ENCODE data around the gene SON. TPM values are rescaled to one million over a fixed set of nuclear protein-coding genes. Genes with fewer than 3 reads are reported as not detected.

The SON gene
- total and polyA plus RNA-seq, 2 of the 13 experiments (the other 11 are each of a cell fraction or from before 2014, with no cell fraction given) = 61.3 to 78.3 TPM

DNA sequence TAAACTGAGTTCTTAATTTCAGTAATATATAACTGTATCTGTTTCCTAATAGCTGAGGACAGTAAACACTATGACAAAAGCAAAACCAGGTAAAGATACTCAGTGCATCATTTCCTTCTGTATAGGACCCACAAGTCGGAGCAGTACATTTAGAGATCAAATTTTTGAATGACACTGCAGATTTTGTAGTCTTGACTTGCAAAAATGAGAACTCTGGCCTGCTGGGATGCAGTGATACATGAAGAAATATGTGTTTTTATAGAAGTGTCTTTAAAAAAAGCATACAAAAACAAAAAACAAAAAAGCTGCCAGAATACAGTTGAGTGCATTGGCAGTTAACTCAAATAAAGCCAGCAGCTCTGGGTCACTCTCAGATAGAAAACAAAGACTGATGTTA, 19.9 kb upstream of the SON start (continued):
- TF ChIP-seq, protein P1, sequence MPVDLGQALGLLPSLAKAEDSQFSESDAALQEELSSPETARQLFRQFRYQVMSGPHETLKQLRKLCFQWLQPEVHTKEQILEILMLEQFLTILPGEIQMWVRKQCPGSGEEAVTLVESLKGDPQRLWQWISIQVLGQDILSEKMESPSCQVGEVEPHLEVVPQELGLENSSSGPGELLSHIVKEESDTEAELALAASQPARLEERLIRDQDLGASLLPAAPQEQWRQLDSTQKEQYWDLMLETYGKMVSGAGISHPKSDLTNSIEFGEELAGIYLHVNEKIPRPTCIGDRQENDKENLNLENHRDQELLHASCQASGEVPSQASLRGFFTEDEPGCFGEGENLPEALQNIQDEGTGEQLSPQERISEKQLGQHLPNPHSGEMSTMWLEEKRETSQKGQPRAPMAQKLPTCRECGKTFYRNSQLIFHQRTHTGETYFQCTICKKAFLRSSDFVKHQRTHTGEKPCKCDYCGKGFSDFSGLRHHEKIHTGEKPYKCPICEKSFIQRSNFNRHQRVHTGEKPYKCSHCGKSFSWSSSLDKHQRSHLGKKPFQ (CRISPR knock-in tag; IDR thresholded peaks at IDR 0.05; ENCODE audit: insufficient replicate concordance) = no peak
- TF ChIP-seq, protein P2, sequence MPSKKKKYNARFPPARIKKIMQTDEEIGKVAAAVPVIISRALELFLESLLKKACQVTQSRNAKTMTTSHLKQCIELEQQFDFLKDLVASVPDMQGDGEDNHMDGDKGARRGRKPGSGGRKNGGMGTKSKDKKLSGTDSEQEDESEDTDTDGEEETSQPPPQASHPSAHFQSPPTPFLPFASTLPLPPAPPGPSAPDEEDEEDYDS (CRISPR knock-in tag; IDR thresholded peaks at IDR 0.05) = no peak
- no peak for TF ChIP-seq ZNF737 (CRISPR knock-in tag; IDR thresholded peaks at IDR 0.05; ENCODE audit: borderline replicate concordance)
- TF ChIP-seq ZNF7 (CRISPR knock-in tag; IDR thresholded peaks at IDR 0.05) = no peak

DNA sequence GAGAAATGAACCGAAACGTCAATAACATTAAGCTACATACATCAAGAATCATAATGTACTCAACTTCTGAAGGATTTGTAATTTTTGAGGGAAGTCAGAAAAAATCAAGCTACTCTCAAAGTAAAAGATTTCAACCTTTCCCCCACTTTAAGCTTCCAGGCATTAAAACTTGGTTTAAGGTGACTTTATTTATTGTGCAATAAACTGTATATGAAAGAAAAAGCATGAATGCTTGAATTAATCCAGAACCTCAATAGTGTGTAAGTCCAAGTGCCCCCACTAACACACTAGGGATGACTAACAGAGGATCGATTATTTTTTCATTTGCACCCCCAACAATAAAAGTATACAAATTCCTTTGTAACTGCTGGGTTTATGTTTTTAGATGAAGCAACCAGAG, 11.8 kb upstream of the SON start:
- ChIA-PET POLR2A (interaction anchor here (0.7 kb wide), 1 partner anchor 58 kb away, joined by 3 read pairs; the partner anchor contains the start of gene DONSON), CTCF (ENCODE audit: low intra/inter-chr PET ratio, low total read pairs) (no interaction called here)
- Histone ChIP-seq H3K27me3 (ENCODE audit: control insufficient read depth in 1 of 2, insufficient read depth in 2 of 2, low read length in 2 of 2) (no peaks in the 10 kb centered on the region), H3K36me3 (replicated peaks in 1 of 2; ENCODE audit: control insufficient read depth in 1 of 2, insufficient read depth in 2 of 2, low read length in 2 of 2) (peaks cover 6 to 85% of the 10 kb centered on the region in 2 experiments), H3K4me3 (replicated peaks in 1 of 3; ENCODE audit: insufficient read depth in 1 of 3, low read depth in 2 of 3, low read length in 3 of 3) (no peak overlapping the region), H3K79me2 (ENCODE audit: insufficient read depth, low read length) (no peaks in the 10 kb centered on the region), H3K4me2 (ENCODE audit: low read depth, low read length) (no peak overlapping the region), H3K27ac (ENCODE audit: extremely low read length, insufficient read depth, low read length) (no peak overlapping the region), H3K9ac (ENCODE audit: insufficient read depth, low read depth, low read length) (no peak overlapping the region), H4K20me1 (ENCODE audit: insufficient read depth, low read length) (no peaks in the 10 kb centered on the region), H2AFZ (ENCODE audit: low read length) (no peak overlapping the region), H3K9me3 (ENCODE audit: low read length) (no peaks in the 10 kb centered on the region), H3K4me1 (ENCODE audit: insufficient read depth, low read length) (no peaks in the 10 kb centered on the region)
- no TSS peak for BruUV-seq (replicated peaks)
- intact Hi-C loops (cut with micrococcal nuclease; ENCODE audit: unreplicated experiment) = no loop called here
- in situ Hi-C loops (cut with HindIII; ENCODE audit: extremely low pct_ligation_motif_present, low pct_unique_long_range_greater_than_20kb) = no loop called here
- FAIRE-seq = no peak
- ATAC-seq = no peak
- TF ChIP-seq ZNF746 (CRISPR knock-in tag; IDR thresholded peaks at IDR 0.05) (no peak), SMC3 (IDR thresholded peaks at IDR 0.05; ENCODE audit: low read length) (no peak), ZNF660 (CRISPR knock-in tag; IDR thresholded peaks at IDR 0.05; ENCODE audit: borderline replicate concordance, low read depth) (no peak)
- WGBS (ENCODE audit: low lambda C conversion rate) = 96% methylated on average over 3 of the region's 3 CpGs
- no peak for DNase-seq (ENCODE audit: low spot score)

Data from HepG2 (cell line).